Mesendoderm (in vitro differentiated cells): ENCODE measurements around the gene HNRNPLL.

Experiments
- DNase-seq: peaks from one replicate; pipeline ENCODE4 v3.0.0; 2013
- H2AK5ac ChIP-seq: 2 replicates; pipeline ENCODE4 v1.6.1; 2013; ENCODE audit warnings: low read length, inconsistent platforms
- H2BK120ac ChIP-seq: 2 replicates; pipeline ENCODE4 v1.6.1; 2013; ENCODE audit warnings: low read depth, mild to moderate bottlenecking, low read length, moderate library complexity, mixed read lengths
- H2BK15ac ChIP-seq: replicated peaks from 2 replicates; pipeline ENCODE4 v1.6.1; 2013; ENCODE audit warnings: low read depth, mild to moderate bottlenecking, moderate library complexity
- H2BK5ac ChIP-seq: 2 replicates; pipeline ENCODE4 v1.6.1; 2013; ENCODE audit warnings: low read length, inconsistent platforms
- H3K18ac ChIP-seq: 2 replicates; pipeline ENCODE4 v1.6.1; 2013; ENCODE audit warnings: mild to moderate bottlenecking, low read length, mixed read lengths
- H3K23ac ChIP-seq: one replicate; pipeline ENCODE4 v1.6.1; 2013; ENCODE audit warnings: low read length
- H3K27ac ChIP-seq: 2 replicates; pipeline ENCODE4 v1.5.1; 2013; ENCODE audit warnings: low read depth, mild to moderate bottlenecking, inconsistent platforms, low read length, moderate library complexity
- H3K27me3 ChIP-seq: 2 replicates; pipeline ENCODE4 v1.6.1; 2013; ENCODE audit warnings: low read length, control low read depth, mild to moderate bottlenecking, inconsistent platforms; ENCODE audit not compliant: insufficient read depth, poor library complexity
- H3K36me3 ChIP-seq: 2 replicates; pipeline ENCODE4 v1.6.1; 2013; ENCODE audit warnings: low read length, inconsistent platforms; ENCODE audit not compliant: control insufficient read depth, insufficient read depth
- H3K4ac ChIP-seq: one replicate; pipeline ENCODE4 v1.6.1; 2013; ENCODE audit warnings: low read depth, mild to moderate bottlenecking, low read length, moderate library complexity
- H3K4me1 ChIP-seq: 2 replicates; pipeline ENCODE4 v1.6.1; 2013; ENCODE audit warnings: low read depth, low read length, inconsistent platforms; ENCODE audit not compliant: control insufficient read depth
- H3K4me2 ChIP-seq: 2 replicates; pipeline ENCODE4 v1.6.1; 2013; ENCODE audit warnings: low read length
- H3K4me3 ChIP-seq: 2 replicates; pipeline ENCODE4 v1.5.1; 2013; ENCODE audit warnings: mild to moderate bottlenecking, low read length
- H3K56ac ChIP-seq: one replicate; pipeline ENCODE4 v1.6.1; 2013; ENCODE audit warnings: low read length
- H3K79me1 ChIP-seq: 2 replicates; pipeline ENCODE4 v1.6.1; 2013; ENCODE audit warnings: low read length, inconsistent platforms
- H3K79me2 ChIP-seq: 2 replicates; pipeline ENCODE4 v1.6.1; 2013; ENCODE audit warnings: mild to moderate bottlenecking, low read length; ENCODE audit not compliant: control insufficient read depth, insufficient read depth
- H3K9ac ChIP-seq: 2 replicates; pipeline ENCODE4 v1.6.1; 2013; ENCODE audit warnings: low read length, inconsistent platforms
- H4K5ac ChIP-seq: one replicate; pipeline ENCODE4 v1.6.1; 2013; ENCODE audit warnings: low read length
- H4K8ac ChIP-seq: one replicate; pipeline ENCODE4 v1.6.1; 2013; ENCODE audit warnings: low read depth, mild to moderate bottlenecking, control low read depth, low read length, moderate library complexity
- WGBS: extraction: QIAGEN DNeasy Blood & Tissue Kit; methylation state at CpG from one replicate; pipeline ENCODE4 v1.1.7; 2013; ENCODE audit warnings: low lambda C conversion rate, missing lambda C conversion rate; ENCODE audit not compliant: insufficient coverage; ENCODE audit errors: extremely low coverage; 5-methylcytosine and 5-hydroxymethylcytosine counted together

Gene HNRNPLL

GRCh38 chr2:38565333-38565732, 37.4 kb downstream of the HNRNPLL start:
- Histone ChIP-seq H2AK5ac (no peak overlapping the region), H3K79me1 (no peaks in the 10 kb centered on the region), H3K4ac (no peak overlapping the region), H3K27me3 (no peaks in the 10 kb centered on the region), H3K9ac (no peak overlapping the region), H3K36me3 (peaks cover 2% of the 10 kb centered on the region), H3K79me2 (no peaks in the 10 kb centered on the region), H2BK120ac (no peak overlapping the region), H4K5ac (no peak overlapping the region), H4K8ac (no peak overlapping the region), H3K4me3 (no peak overlapping the region), H3K4me2 (no peak overlapping the region), H3K23ac (no peak overlapping the region), H2BK5ac (no peak overlapping the region), H3K18ac (no peak overlapping the region), H3K4me1 (no peaks in the 10 kb centered on the region), H3K27ac (no peak overlapping the region), H3K56ac (no peak overlapping the region), H2BK15ac (no peak overlapping the region)
- WGBS = no CpG with 5 or more reads among the region's 2 CpGs
- no peak for DNase-seq

GRCh38 chr2:38561691-38562090, 41.0 kb downstream of the HNRNPLL start:
- no peak overlapping the region for H3K4me3 ChIP-seq

GRCh38 chr2:38560092-38560491, 42.6 kb downstream of the HNRNPLL start:
- no peak overlapping the region for H2BK5ac ChIP-seq
- no peaks in the 10 kb centered on the region for H3K79me1 ChIP-seq
- H4K5ac ChIP-seq = no peak overlapping the region
- no peak overlapping the region for H2BK15ac ChIP-seq
- H3K27me3 ChIP-seq = no peaks in the 10 kb centered on the region
- H3K4me2 ChIP-seq = no peak overlapping the region
- no peak overlapping the region for H3K23ac ChIP-seq
- no peaks in the 10 kb centered on the region for H3K4me1 ChIP-seq
- H4K8ac ChIP-seq = no peak overlapping the region
- no peak overlapping the region for H3K56ac ChIP-seq
- no peak overlapping the region for H3K9ac ChIP-seq
- no peak for DNase-seq
- H3K4ac ChIP-seq = no peak overlapping the region
- no peak overlapping the region for H2AK5ac ChIP-seq
- no peaks in the 10 kb centered on the region for H3K79me2 ChIP-seq
- no peak overlapping the region for H2BK120ac ChIP-seq
- no CpG with 5 or more reads among the region's 2 CpGs for WGBS
- no peak overlapping the region for H3K18ac ChIP-seq
- H3K4me3 ChIP-seq = no peak overlapping the region
- H3K36me3 ChIP-seq = peaks cover 2% of the 10 kb centered on the region
- H3K27ac ChIP-seq = no peak overlapping the region

More at GRCh38 chr2:38561691-38562090, 41.0 kb downstream of the HNRNPLL start:
- H4K5ac ChIP-seq = no peak overlapping the region
- H3K56ac ChIP-seq = no peak overlapping the region
- no peaks in the 10 kb centered on the region for H3K27me3 ChIP-seq
- no peak for DNase-seq
- H2BK15ac ChIP-seq = no peak overlapping the region
- H3K4me2 ChIP-seq = no peak overlapping the region
- no peak overlapping the region for H3K18ac ChIP-seq
- H3K79me1 ChIP-seq = no peaks in the 10 kb centered on the region
- no peak overlapping the region for H2BK5ac ChIP-seq
- no peak overlapping the region for H3K9ac ChIP-seq
- H3K27ac ChIP-seq = no peak overlapping the region
- H4K8ac ChIP-seq = no peak overlapping the region
- no peaks in the 10 kb centered on the region for H3K4me1 ChIP-seq
- H3K79me2 ChIP-seq = no peaks in the 10 kb centered on the region
- no peak overlapping the region for H2BK120ac ChIP-seq
- no peak overlapping the region for H3K4ac ChIP-seq
- no peak overlapping the region for H3K23ac ChIP-seq
- H3K36me3 ChIP-seq = peaks cover 2% of the 10 kb centered on the region
- no peak overlapping the region for H2AK5ac ChIP-seq

GRCh38 chr2:38557981-38558380, 44.7 kb downstream of the HNRNPLL start:
- H3K79me1 ChIP-seq = no peaks in the 10 kb centered on the region
- H3K18ac ChIP-seq = no peak overlapping the region
- no peaks in the 10 kb centered on the region for H3K79me2 ChIP-seq
- no peak overlapping the region for H3K4ac ChIP-seq
- no peak overlapping the region for H2BK120ac ChIP-seq
- H3K4me2 ChIP-seq = no peak overlapping the region
- H3K23ac ChIP-seq = no peak overlapping the region
- no peak overlapping the region for H4K8ac ChIP-seq
- no peak overlapping the region for H2BK15ac ChIP-seq
- H3K9ac ChIP-seq = no peak overlapping the region
- no peak overlapping the region for H3K56ac ChIP-seq
- H2BK5ac ChIP-seq = no peak overlapping the region
- H3K27me3 ChIP-seq = no peaks in the 10 kb centered on the region
- H3K4me1 ChIP-seq = no peaks in the 10 kb centered on the region
- H3K36me3 ChIP-seq = peaks cover 2% of the 10 kb centered on the region
- WGBS = no CpG with 5 or more reads among the region's 5 CpGs
- no peak overlapping the region for H3K27ac ChIP-seq
- H4K5ac ChIP-seq = no peak overlapping the region
- no peak overlapping the region for H2AK5ac ChIP-seq
- H3K4me3 ChIP-seq = no peak overlapping the region
- DNase-seq = no peak

- Histone ChIP-seq H4K8ac (no peak overlapping the region), H3K79me2 (no peaks in the 10 kb centered on the region), H4K5ac (no peak overlapping the region), H3K56ac (no peak overlapping the region), H3K79me1 (no peaks in the 10 kb centered on the region), H3K23ac (no peak overlapping the region), H3K9ac (no peak overlapping the region), H3K27me3 (no peaks in the 10 kb centered on the region), H2AK5ac (no peak overlapping the region), H3K36me3 (peaks cover 2% of the 10 kb centered on the region), H2BK5ac (no peak overlapping the region), H3K4me3 (no peak overlapping the region), H3K4ac (no peak overlapping the region), H2BK120ac (no peak overlapping the region), H3K27ac (no peak overlapping the region), H3K18ac (no peak overlapping the region), H3K4me2 (no peak overlapping the region), H2BK15ac (no peak overlapping the region), H3K4me1 (no peaks in the 10 kb centered on the region)
- DNase-seq = no peak
- no CpG with 5 or more reads among the region's 2 CpGs for WGBS
Measured at GRCh38 chr2:38557217-38557616, 45.5 kb downstream of the HNRNPLL start.

GRCh38 chr2:38556006-38556801, 46.5 kb downstream of the HNRNPLL start:
- Histone ChIP-seq H3K27me3 (no peaks in the 10 kb centered on the region), H3K27ac (no peak overlapping the region), H3K4me2 (no peak overlapping the region), H2BK15ac (no peak overlapping the region), H3K4me3 (no peak overlapping the region), H3K36me3 (peaks cover 2% of the 10 kb centered on the region), H2BK5ac (no peak overlapping the region), H3K4ac (no peak overlapping the region), H3K4me1 (no peaks in the 10 kb centered on the region), H3K79me1 (no peaks in the 10 kb centered on the region), H4K8ac (no peak overlapping the region), H4K5ac (no peak overlapping the region), H3K56ac (no peak overlapping the region), H3K9ac (no peak overlapping the region), H2BK120ac (no peak overlapping the region), H2AK5ac (no peak overlapping the region), H3K23ac (no peak overlapping the region), H3K79me2 (no peaks in the 10 kb centered on the region), H3K18ac (no peak overlapping the region)
- WGBS = no CpG with 5 or more reads among the region's 6 CpGs
- no peak for DNase-seq
